Measurements from ENCODE around the gene SUDS3.

DNA sequence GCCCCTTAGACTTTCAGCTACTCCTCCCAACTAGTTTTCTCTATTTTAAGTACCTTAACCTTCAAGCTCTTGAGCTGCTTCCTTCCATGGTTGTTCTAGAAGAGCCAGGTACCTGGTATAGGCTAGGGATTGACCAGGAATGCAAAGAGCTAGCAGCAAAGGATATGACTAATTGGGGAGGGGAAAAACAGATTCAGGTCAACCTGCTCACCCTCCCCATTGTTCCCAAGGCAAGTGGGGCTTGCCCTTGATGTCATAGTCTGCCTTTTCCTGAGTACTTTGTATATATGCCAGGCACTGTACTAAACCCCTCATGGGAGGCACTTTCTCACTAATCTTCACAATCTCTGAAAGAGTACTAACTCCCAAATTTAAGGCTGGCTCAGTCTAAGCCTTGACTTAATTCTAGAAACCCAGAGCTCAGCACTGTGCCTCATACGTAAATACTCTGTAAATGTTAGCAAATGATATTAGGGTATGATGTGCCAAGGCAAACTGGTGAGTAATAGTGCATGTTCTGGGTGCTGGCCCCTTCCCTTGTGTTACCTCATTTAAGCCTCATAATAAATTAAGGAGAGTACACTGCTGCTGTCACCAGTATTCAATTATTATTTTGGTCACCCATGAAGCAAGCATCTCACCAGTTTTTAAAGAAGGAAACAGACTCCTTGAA, 42.2 kb downstream of the SUDS3 start:
- TF ChIP-seq, protein P1, sequence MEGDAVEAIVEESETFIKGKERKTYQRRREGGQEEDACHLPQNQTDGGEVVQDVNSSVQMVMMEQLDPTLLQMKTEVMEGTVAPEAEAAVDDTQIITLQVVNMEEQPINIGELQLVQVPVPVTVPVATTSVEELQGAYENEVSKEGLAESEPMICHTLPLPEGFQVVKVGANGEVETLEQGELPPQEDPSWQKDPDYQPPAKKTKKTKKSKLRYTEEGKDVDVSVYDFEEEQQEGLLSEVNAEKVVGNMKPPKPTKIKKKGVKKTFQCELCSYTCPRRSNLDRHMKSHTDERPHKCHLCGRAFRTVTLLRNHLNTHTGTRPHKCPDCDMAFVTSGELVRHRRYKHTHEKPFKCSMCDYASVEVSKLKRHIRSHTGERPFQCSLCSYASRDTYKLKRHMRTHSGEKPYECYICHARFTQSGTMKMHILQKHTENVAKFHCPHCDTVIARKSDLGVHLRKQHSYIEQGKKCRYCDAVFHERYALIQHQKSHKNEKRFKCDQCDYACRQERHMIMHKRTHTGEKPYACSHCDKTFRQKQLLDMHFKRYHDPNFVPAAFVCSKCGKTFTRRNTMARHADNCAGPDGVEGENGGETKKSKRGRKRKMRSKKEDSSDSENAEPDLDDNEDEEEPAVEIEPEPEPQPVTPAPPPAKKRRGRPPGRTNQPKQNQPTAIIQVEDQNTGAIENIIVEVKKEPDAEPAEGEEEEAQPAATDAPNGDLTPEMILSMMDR (optimal IDR thresholded peaks at IDR 0.05 in 1 of 3, IDR thresholded peaks at IDR 0.05 in 1 of 3, conservative IDR thresholded peaks at IDR 0.05 in 1 of 3; ENCODE audit: extremely low read depth in 1 of 3, insufficient read depth in 2 of 3, low read length in 3 of 3) = no peak
- no peak for TF ChIP-seq EZH2 (IDR thresholded peaks at IDR 0.05; ENCODE audit: low read length)

Measured in keratinocyte (primary cell).